Panc1 (cell line): ENCODE results near the gene MOK. TPM values are rescaled to one million over a fixed set of nuclear protein-coding genes. Genes with fewer than 3 reads are reported as not detected.

ENCODE experiments used
- ATAC-seq: fragments of 200-7000 bp; cut with Tn5 transposase; 2 replicates; pipeline ENCODE4 v1.9.1; 2020; ENCODE audit warnings: mild to moderate bottlenecking, moderate library complexity
- BruUV-seq: library from RNA; stranded (reverse); fragments of 400-500 nt; replicated peaks from 2 replicates; lab custom pipeline; 2021; lab: Mats Ljungman, UMichigan
- CTCF ChIA-PET: fragments of 300-600 bp; sonication (Branson Sonifier 250); formaldehyde crosslinking; loops from one replicate; lab custom pipeline; 2022; ENCODE audit warnings: antibody characterized with exemption; lab: Charles Lee
- POLR2A ChIA-PET: fragments of 300-600 bp; sonication (Branson Sonifier 250); formaldehyde crosslinking; loops from one replicate; lab custom pipeline; 2022; ENCODE audit warnings: antibody characterized with exemption; lab: Charles Lee
- DNase-seq: peaks from one replicate; pipeline ENCODE4 v3.0.0-alpha.2; 2010; ENCODE audit warnings: low read depth, low spot score
- H3K27ac ChIP-seq: 2 replicates; pipeline ENCODE4 v1.5.1; 2011; ENCODE audit warnings: mild to moderate bottlenecking, low read length, inconsistent platforms
- H3K27me3 ChIP-seq: fragments of 200-500 bp; sonication (Bioruptor generic); 2 replicates; pipeline ENCODE4 v1.6.0; 2014; ENCODE audit warnings: low read length, inconsistent platforms; ENCODE audit not compliant: control insufficient read depth, insufficient read depth
- H3K36me3 ChIP-seq: fragments of 200-500 bp; sonication (Bioruptor generic); 2 replicates; pipeline ENCODE4 v1.5.1; 2014; ENCODE audit warnings: inconsistent platforms, mild to moderate bottlenecking, low read length, moderate library complexity; ENCODE audit not compliant: control insufficient read depth, insufficient read depth
- H3K4me1 ChIP-seq: 2 replicates; pipeline ENCODE4 v1.5.1; 2011; ENCODE audit warnings: inconsistent platforms, mild to moderate bottlenecking, low read length, moderate library complexity; ENCODE audit not compliant: control insufficient read depth, insufficient read depth
- H3K4me3 ChIP-seq, 2 experiments: 2 replicates each; pipeline ENCODE4 v1.5.1; 2011 to 2012; ENCODE audit warnings: low read depth in 2 of 2, low read length in 2 of 2, mild to moderate bottlenecking in 2 of 2, inconsistent platforms in 1 of 2, moderate library complexity in 1 of 2
- H3K9me3 ChIP-seq: fragments of 200-500 bp; sonication (Bioruptor generic); 2 replicates; pipeline ENCODE4 v1.5.1; 2014; ENCODE audit warnings: low read depth, mild to moderate bottlenecking, inconsistent platforms, low read length, moderate library complexity; ENCODE audit not compliant: control insufficient read depth, insufficient read depth
- POLR2AphosphoS5 ChIP-seq: IDR thresholded peaks from 2 replicates; pipeline ENCODE4 v1.6.1; 2012; ENCODE audit warnings: mild to moderate bottlenecking, low read depth, low read length, moderate library complexity
- SIN3A ChIP-seq: IDR thresholded peaks from 2 replicates; pipeline ENCODE4 v1.6.1; 2012; ENCODE audit warnings: low read depth, mild to moderate bottlenecking, low read length, moderate library complexity, borderline replicate concordance; ENCODE audit not compliant: insufficient read depth
- TCF7L2 ChIP-seq: IDR thresholded peaks from 2 replicates; pipeline ENCODE4 v1.6.1; 2011; ENCODE audit warnings: mild to moderate bottlenecking, low read depth, low read length, inconsistent platforms
- in situ Hi-C: cut with HindIII; loops from 2 replicates; pipeline ENCODE4 v1.10.0; 2016; ENCODE audit warnings: low sequenced_read_pairs, low pct_unique_long_range_greater_than_20kb
- intact Hi-C: fragments of 100-400 bp; cut with micrococcal nuclease; formaldehyde crosslinking; loops from one replicate; pipeline ENCODE4 v1.10.0; 2022; ENCODE audit not compliant: unreplicated experiment
- total RNA-seq: library from RNA; stranded (reverse); gene quantifications from one replicate; pipeline ENCODE4 v1.2.1, GENCODE V29; 2021; ENCODE audit not compliant: unreplicated experiment
- TF ChIP-seq, protein P1 (sequence below): fragments of 450-650 bp; IDR thresholded peaks from 2 replicates; pipeline ENCODE4 v1.5.1; 2017; ENCODE audit warnings: mild to moderate bottlenecking
- TF ChIP-seq, protein P2 (sequence below), 2 experiments: IDR thresholded peaks; 2 replicates each; pipeline ENCODE4 v1.6.1; 2011 to 2012; ENCODE audit warnings: low read depth in 2 of 2, control low read depth in 1 of 2, low read length in 1 of 2, mild to moderate bottlenecking in 1 of 2, moderate library complexity in 1 of 2; ENCODE audit not compliant: insufficient read depth in 1 of 2

Gene MOK
- total RNA-seq, 1 experiment from 2014 or later: 9.8 TPM

DNA sequence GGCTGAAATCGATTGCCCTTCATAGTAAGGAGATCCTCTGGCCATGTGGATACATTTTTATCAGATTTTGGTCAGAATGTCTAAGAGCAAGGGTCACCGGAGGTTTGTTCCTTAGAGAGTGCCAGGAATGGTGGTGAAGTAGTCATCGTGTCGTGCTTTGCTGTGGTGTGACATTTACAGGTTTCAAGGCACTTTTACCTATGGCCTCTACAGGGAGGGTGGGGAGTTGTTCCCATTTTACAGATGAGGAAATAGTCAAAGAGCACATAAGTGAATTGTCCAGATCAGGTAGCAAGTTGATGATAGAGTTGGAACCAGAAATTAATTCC lies 108.1 kb downstream of the MOK start:
- no peaks in the 10 kb centered on the region for H3K9me3 ChIP-seq
- intact Hi-C loops: no loop called here
- ChIA-PET POLR2A (no interaction called here), CTCF (no interaction called here)
- no TSS peak for BruUV-seq
- H3K4me3 ChIP-seq: no peak overlapping the region
- no peaks in the 10 kb centered on the region for H3K27me3 ChIP-seq
- TF ChIP-seq SIN3A: no peak
- no peak for TF ChIP-seq TCF7L2
- no peak for TF ChIP-seq POLR2AphosphoS5
- TF ChIP-seq, protein P1, sequence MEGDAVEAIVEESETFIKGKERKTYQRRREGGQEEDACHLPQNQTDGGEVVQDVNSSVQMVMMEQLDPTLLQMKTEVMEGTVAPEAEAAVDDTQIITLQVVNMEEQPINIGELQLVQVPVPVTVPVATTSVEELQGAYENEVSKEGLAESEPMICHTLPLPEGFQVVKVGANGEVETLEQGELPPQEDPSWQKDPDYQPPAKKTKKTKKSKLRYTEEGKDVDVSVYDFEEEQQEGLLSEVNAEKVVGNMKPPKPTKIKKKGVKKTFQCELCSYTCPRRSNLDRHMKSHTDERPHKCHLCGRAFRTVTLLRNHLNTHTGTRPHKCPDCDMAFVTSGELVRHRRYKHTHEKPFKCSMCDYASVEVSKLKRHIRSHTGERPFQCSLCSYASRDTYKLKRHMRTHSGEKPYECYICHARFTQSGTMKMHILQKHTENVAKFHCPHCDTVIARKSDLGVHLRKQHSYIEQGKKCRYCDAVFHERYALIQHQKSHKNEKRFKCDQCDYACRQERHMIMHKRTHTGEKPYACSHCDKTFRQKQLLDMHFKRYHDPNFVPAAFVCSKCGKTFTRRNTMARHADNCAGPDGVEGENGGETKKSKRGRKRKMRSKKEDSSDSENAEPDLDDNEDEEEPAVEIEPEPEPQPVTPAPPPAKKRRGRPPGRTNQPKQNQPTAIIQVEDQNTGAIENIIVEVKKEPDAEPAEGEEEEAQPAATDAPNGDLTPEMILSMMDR: no peak
- TF ChIP-seq, protein P2, sequence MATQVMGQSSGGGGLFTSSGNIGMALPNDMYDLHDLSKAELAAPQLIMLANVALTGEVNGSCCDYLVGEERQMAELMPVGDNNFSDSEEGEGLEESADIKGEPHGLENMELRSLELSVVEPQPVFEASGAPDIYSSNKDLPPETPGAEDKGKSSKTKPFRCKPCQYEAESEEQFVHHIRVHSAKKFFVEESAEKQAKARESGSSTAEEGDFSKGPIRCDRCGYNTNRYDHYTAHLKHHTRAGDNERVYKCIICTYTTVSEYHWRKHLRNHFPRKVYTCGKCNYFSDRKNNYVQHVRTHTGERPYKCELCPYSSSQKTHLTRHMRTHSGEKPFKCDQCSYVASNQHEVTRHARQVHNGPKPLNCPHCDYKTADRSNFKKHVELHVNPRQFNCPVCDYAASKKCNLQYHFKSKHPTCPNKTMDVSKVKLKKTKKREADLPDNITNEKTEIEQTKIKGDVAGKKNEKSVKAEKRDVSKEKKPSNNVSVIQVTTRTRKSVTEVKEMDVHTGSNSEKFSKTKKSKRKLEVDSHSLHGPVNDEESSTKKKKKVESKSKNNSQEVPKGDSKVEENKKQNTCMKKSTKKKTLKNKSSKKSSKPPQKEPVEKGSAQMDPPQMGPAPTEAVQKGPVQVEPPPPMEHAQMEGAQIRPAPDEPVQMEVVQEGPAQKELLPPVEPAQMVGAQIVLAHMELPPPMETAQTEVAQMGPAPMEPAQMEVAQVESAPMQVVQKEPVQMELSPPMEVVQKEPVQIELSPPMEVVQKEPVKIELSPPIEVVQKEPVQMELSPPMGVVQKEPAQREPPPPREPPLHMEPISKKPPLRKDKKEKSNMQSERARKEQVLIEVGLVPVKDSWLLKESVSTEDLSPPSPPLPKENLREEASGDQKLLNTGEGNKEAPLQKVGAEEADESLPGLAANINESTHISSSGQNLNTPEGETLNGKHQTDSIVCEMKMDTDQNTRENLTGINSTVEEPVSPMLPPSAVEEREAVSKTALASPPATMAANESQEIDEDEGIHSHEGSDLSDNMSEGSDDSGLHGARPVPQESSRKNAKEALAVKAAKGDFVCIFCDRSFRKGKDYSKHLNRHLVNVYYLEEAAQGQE (IDR thresholded peaks at IDR 0.05; ENCODE audit: insufficient read depth in 1 of 2, low read depth in 2 of 2, low read length in 1 of 2): no peak
- DNase-seq (no peak), ATAC-seq (no peak)
- no peaks in the 10 kb centered on the region for H3K4me1 ChIP-seq
- H3K36me3 ChIP-seq: 0 out of 2 replicates have a peak, but pooled peaks cover 2% of the 10 kb centered on the region
- H3K27ac ChIP-seq: no peak overlapping the region
- in situ Hi-C loops: no loop called here

DNA sequence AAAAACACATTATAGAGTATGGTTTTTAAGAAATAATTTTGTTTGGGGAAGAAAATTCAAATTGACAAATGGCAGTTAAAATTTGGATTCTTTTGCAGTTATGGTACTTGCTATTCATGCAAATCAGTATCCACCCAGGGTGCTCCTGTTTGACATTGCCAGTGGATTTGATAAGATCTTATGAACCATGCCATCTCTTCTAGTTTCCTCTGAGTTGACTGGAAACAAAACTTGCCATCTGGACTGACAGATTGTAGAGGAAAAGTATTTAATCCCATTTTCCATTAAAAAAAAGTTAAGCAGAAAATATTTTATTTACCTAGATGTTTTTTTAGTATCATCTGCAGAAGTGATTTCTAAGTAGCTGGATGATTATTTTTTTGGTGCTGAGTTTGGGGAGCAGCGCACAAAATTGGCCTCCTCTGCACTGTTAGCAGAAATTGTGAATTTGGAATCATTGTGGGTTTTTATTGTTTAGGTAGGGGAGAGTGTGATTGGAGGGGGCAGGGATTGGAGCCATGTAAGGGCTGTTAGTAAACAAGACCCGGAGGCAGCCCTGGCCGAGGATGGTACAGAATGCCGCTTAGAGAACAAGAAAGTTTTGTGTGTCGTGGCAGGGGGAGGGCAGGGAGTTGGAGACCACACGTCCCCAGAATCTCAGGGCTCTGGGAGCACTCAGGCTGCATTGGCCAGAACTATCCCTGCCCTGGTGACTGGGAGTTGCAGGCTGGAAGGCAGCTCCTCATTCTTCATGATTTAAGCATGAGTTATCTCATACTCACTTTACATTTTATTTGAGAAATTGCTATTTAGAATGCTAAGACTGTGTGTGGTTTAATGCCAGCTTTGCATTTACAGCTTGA lies 108.7 kb downstream of the MOK start:
- TF ChIP-seq, protein P2 (IDR thresholded peaks at IDR 0.05; ENCODE audit: insufficient read depth in 1 of 2, low read depth in 2 of 2, low read length in 1 of 2): no peak
- TF ChIP-seq, protein P1: no peak
- TF ChIP-seq POLR2AphosphoS5 (no peak), SIN3A (no peak), TCF7L2 (no peak)
- BruUV-seq: no TSS peak
- no peak for DNase-seq
- H3K4me3 ChIP-seq: no peak overlapping the region
- no peaks in the 10 kb centered on the region for H3K9me3 ChIP-seq
- H3K27ac ChIP-seq: no peak overlapping the region
- intact Hi-C loops (no loop called here), in situ Hi-C loops (no loop called here)
- H3K27me3 ChIP-seq: no peaks in the 10 kb centered on the region
- POLR2A ChIA-PET: no interaction called here
- no peaks in the 10 kb centered on the region for H3K4me1 ChIP-seq
- no peak for ATAC-seq
- CTCF ChIA-PET: no interaction called here
- 0 out of 2 replicates have a peak, but pooled peaks cover 2% of the 10 kb centered on the region for H3K36me3 ChIP-seq
